OCI-LY7 (cell line): Measurements from ENCODE around the gene CABLES1. TPM values are rescaled to one million over a fixed set of nuclear protein-coding genes. Genes with fewer than 3 reads are reported as not detected.

ENCODE experiments used
- BruUV-seq: library from RNA; stranded (reverse); fragments of 400-500 nt; replicated peaks from 2 replicates; lab custom pipeline; 2021; lab: Mats Ljungman, UMichigan
- CTCF ChIA-PET: fragments of 300-600 bp; sonication (Branson Sonifier 250); formaldehyde crosslinking; loops from one replicate; lab custom pipeline; 2022; ENCODE audit warnings: antibody characterized with exemption; ENCODE audit not compliant: unreplicated experiment; lab: Charles Lee
- POLR2A ChIA-PET: fragments of 300-600 bp; sonication (Branson Sonifier 250); formaldehyde crosslinking; loops from one replicate; lab custom pipeline; 2022; ENCODE audit warnings: antibody characterized with exemption; lab: Charles Lee
- DNase-seq: peaks from one replicate; pipeline ENCODE4 v3.0.0-alpha.2; 2015; ENCODE audit warnings: low spot score
- H2AFZ ChIP-seq: fragments of 200-600 bp; sonication (generic), shearing (Covaris generic); 2 replicates; pipeline ENCODE4 v1.6.1; 2014; ENCODE audit warnings: mild to moderate bottlenecking, antibody characterized with exemption, low read length, moderate library complexity
- H3K27ac ChIP-seq: fragments of 200-600 bp; sonication (generic); 2 replicates; pipeline ENCODE4 v1.5.1; 2014; ENCODE audit warnings: mixed run types, low read depth, mild to moderate bottlenecking, moderate library complexity, low read length, inconsistent platforms; ENCODE audit not compliant: poor library complexity, severe bottlenecking
- H3K36me3 ChIP-seq: fragments of 200-600 bp; sonication (generic); 2 replicates; pipeline ENCODE4 v1.6.1; 2014; ENCODE audit warnings: mild to moderate bottlenecking, antibody characterized with exemption, low read length, moderate library complexity, mixed read lengths; ENCODE audit not compliant: insufficient read depth
- H3K4me1 ChIP-seq: fragments of 200-600 bp; sonication (generic); 2 replicates; pipeline ENCODE4 v1.5.1; 2014; ENCODE audit warnings: mild to moderate bottlenecking, low read length; ENCODE audit not compliant: insufficient read depth, poor library complexity, severe bottlenecking
- H3K4me2 ChIP-seq: fragments of 200-600 bp; sonication (generic); 2 replicates; pipeline ENCODE4 v1.6.1; 2014; ENCODE audit warnings: mild to moderate bottlenecking, low read length
- H3K4me3 ChIP-seq: fragments of 200-600 bp; sonication (generic); 2 replicates; pipeline ENCODE4 v1.5.1; 2014; ENCODE audit warnings: mild to moderate bottlenecking, low read depth, low read length; ENCODE audit not compliant: poor library complexity, severe bottlenecking
- H3K79me2 ChIP-seq: fragments of 200-600 bp; sonication (generic); 2 replicates; pipeline ENCODE4 v1.6.1; 2016; ENCODE audit warnings: low read depth, mild to moderate bottlenecking, low read length, moderate library complexity, mixed read lengths; ENCODE audit not compliant: insufficient read depth
- H3K9me2 ChIP-seq: fragments of 200-600 bp; sonication (generic); 2 replicates; pipeline ENCODE4 v1.6.1; 2016; ENCODE audit warnings: mild to moderate bottlenecking, low read length, mixed read lengths; ENCODE audit not compliant: insufficient read depth
- H3K9me3 ChIP-seq: fragments of 200-600 bp; sonication (generic); 2 replicates; pipeline ENCODE4 v1.6.1; 2014; ENCODE audit warnings: mild to moderate bottlenecking, mixed run types, low read length, mixed read lengths
- H4K20me1 ChIP-seq: fragments of 200-600 bp; sonication (generic); 2 replicates; pipeline ENCODE4 v1.6.1; 2014; ENCODE audit warnings: mild to moderate bottlenecking, antibody characterized with exemption, low read length, moderate library complexity, mixed read lengths; ENCODE audit not compliant: insufficient read depth
- CTCF ChIP-seq: fragments of 200-600 bp; sonication (generic); conservative IDR thresholded peaks from 2 replicates; pipeline ENCODE4 v1.5.1; 2014; ENCODE audit warnings: mild to moderate bottlenecking, antibody characterized with exemption, low read length, moderate library complexity, mixed read lengths
- EZH2phosphoT487 ChIP-seq: fragments of 200-600 bp; sonication (generic); IDR thresholded peaks from 2 replicates; pipeline ENCODE4 v1.6.1; 2018; ENCODE audit warnings: low read depth, borderline replicate concordance, mild to moderate bottlenecking, mixed run types, antibody characterized with exemption, low read length, moderate library complexity, mixed read lengths
- intact Hi-C: fragments of 100-400 bp; cut with micrococcal nuclease; formaldehyde crosslinking; loops from one replicate; pipeline ENCODE4 v1.10.0; 2022; ENCODE audit not compliant: unreplicated experiment
- total RNA-seq, 2 experiments: library from RNA; depleted of rRNA in 1 of 2; stranded (reverse); fragments of >200 nt in 1 of 2; shearing (Covaris generic) in 1 of 2; gene quantifications; 2 replicates each; pipeline ENCODE4 v1.2.3, GENCODE V29; 2014 to 2022

Gene CABLES1
- total RNA-seq, 2 experiments from 2014 or later: 20.6 to 28.7 TPM

GRCh38 chr18:23269928-23270327, 134.6 kb downstream of the CABLES1 start:
- peaks cover 17% of the 10 kb centered on the region for H3K9me3 ChIP-seq
- no peak overlapping the region for H2AFZ ChIP-seq
- BruUV-seq: no TSS peak
- peak; percentile 15 for DNase-seq
- ChIA-PET CTCF (no interaction called here), POLR2A (no interaction called here)
- no peak overlapping the region for H3K4me3 ChIP-seq
- no peak overlapping the region for H3K27ac ChIP-seq
- no peaks in the 10 kb centered on the region for H3K9me2 ChIP-seq
- no peaks in the 10 kb centered on the region for H3K79me2 ChIP-seq
- H3K4me2 ChIP-seq: no peak overlapping the region
- H3K4me1 ChIP-seq: peaks cover 12% of the 10 kb centered on the region
- peaks cover 20% of the 10 kb centered on the region; the same call in 1 of the 2 replicates for H3K36me3 ChIP-seq
- TF ChIP-seq CTCF (no peak), EZH2phosphoT487 (no peak)
- intact Hi-C loops: no loop called here
- H4K20me1 ChIP-seq: no peaks in the 10 kb centered on the region

- no peak overlapping the region for H3K4me3 ChIP-seq
- ChIA-PET CTCF (no interaction called here), POLR2A (interaction anchor here (1.2 to 2.5 kb wide), 3 partner anchors 10 to 56 kb away, joined by 3 to 11 read pairs (median 4); no protein-coding TSS in a partner anchor)
- TF ChIP-seq CTCF: no peak
- TF ChIP-seq EZH2phosphoT487: no peak
- no peaks in the 10 kb centered on the region for H3K9me2 ChIP-seq
- intact Hi-C loops: no loop called here
- no peak overlapping the region for H2AFZ ChIP-seq
- no peak overlapping the region for H3K4me2 ChIP-seq
- H4K20me1 ChIP-seq: no peaks in the 10 kb centered on the region
- no peaks in the 10 kb centered on the region for H3K79me2 ChIP-seq
- peaks cover 12% of the 10 kb centered on the region for H3K4me1 ChIP-seq
- H3K27ac ChIP-seq: no peak overlapping the region
- no TSS peak for BruUV-seq
- H3K9me3 ChIP-seq: peaks cover 17% of the 10 kb centered on the region
- H3K36me3 ChIP-seq: peaks cover 20% of the 10 kb centered on the region; the same call in 1 of the 2 replicates
- no peak for DNase-seq
Observed at GRCh38 chr18:23270986-23271680, 135.8 kb downstream of the CABLES1 start.
